ENCODE results near the gene H2BK1. TPM values are rescaled to one million over a fixed set of nuclear protein-coding genes. Genes with fewer than 3 reads are reported as not detected.

H2BK1 gene
- total and polyA plus RNA-seq, 7 experiments from 2014 or later: 1.8 to 6.4 (median 1.9) TPM; not detected in 2

DNA sequence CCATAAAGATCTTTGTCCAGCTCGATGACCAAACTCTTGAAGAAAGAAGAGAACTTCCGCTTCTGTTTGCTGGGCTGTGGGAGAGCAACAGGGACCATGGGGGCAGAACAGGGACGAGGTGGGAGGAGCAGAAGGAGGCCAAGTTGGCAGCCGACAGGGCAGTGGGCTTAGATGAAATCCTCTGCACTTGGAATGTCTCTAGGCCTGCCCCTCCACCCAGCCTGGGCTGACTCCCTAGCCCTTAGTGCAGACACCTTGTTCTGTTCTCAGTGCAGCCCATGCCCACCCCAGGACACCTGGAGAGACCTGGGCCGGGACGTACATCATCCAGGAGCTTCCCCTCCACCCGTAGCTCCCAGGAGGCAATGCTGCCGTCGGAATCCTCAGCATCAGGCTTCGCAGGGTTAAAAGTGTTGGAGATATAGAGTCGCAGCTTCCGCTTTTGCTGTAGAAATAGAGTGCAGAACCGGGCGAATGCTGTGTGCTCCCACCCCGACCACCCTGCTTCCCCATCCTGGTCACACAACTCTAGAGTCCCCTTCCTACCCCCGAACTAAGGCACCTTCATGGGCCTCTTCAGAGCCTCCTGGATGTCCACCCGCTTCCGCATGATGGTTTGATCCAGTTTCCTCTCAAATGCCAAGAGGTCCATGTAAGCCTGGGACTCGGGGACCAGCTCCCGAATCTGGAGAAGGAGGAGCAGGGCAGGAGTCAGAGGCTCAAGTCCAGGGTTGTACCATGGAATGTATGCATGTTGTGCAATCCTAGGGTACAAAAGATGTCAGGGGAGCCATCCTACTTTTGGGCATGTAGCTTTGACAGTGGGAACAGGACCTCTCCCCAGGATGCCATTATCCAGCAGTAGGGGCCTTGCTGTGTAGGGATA lies 32.1 kb upstream of the H2BK1 start:
- ChIA-PET CTCF (interaction anchor here (0.6 to 1.6 kb wide), 3 partner anchors 21 to 1918 kb away, joined by 3 to 4 read pairs (median 3); no protein-coding TSS in a partner anchor), POLR2A (interaction anchor here (0.6 to 2.5 kb wide), 3 partner anchors 16 to 1952 kb away, joined by 5 to 10 read pairs (median 8); partner anchors contain the start of gene ABCF2)
- Mint-ChIP-seq H3K4me3 (peak overlapping the region in 4 of 10 donors; percentile 25 to 78 (median 62)), H3K36me3 (peaks cover 0 to 2% (median 0%) of the 10 kb centered on the region in 5 donors), H3K27ac (peak overlapping the region in 4 of 9 donors; percentile 59 to 90 (median 72)), H3K4me1 (peaks cover 20 to 38% (median 27%) of the 10 kb centered on the region in 7 donors), H3K9me3 (no peaks in the 10 kb centered on the region), H3K27me3 (peaks cover 0 to 24% (median 13%) of the 10 kb centered on the region in 5 donors)
- intact Hi-C loops (cut with micrococcal nuclease): loop anchor here (1.0 kb wide), 2 partner anchors 9 to 15 kb away; partner anchors contain the start of gene ABCF2 (in 1 of the 2)
- DNase-seq (no peak), ATAC-seq (no peak)
- H3K9me3 ChIP-seq (ENCODE audit: control insufficient read depth in 2 of 3, low read length in 3 of 3): no peaks in the 10 kb centered on the region
- no peaks in the 10 kb centered on the region for H3K27me3 ChIP-seq (ENCODE audit: control insufficient read depth in 2 of 2, insufficient read depth in 2 of 2, low read length in 2 of 2)
- peaks cover 0 to 21% (median 0%) of the 10 kb centered on the region in 3 experiments for H3K36me3 ChIP-seq (ENCODE audit: control insufficient read depth in 2 of 3, insufficient read depth in 3 of 3, low read length in 3 of 3)
- H3K4me3 ChIP-seq (ENCODE audit: low read length): no peak overlapping the region
- peaks cover 22 to 29% of the 10 kb centered on the region in 2 donors for H3K4me1 ChIP-seq (ENCODE audit: control insufficient read depth in 2 of 2, insufficient read depth in 2 of 2, low read length in 2 of 2)
- no peak overlapping the region for H3K27ac ChIP-seq (ENCODE audit: low read depth, low read length)

GRCh38 chr7:151241755-151242096 lies 31.4 kb upstream of the H2BK1 start:
- Mint-ChIP-seq H3K27ac (peak overlapping the region in 1 of 9 donors; percentile 21), H3K9me3 (no peaks in the 10 kb centered on the region), H3K27me3 (peaks cover 0 to 18% (median 13%) of the 10 kb centered on the region in 5 donors), H3K4me3 (peak overlapping the region in 1 of 10 donors; percentile 50), H3K4me1 (peaks cover 23 to 33% (median 25%) of the 10 kb centered on the region in 7 donors), H3K36me3 (peaks cover 2 to 3% (median 2%) of the 10 kb centered on the region in 5 donors)
- H3K27me3 ChIP-seq (ENCODE audit: control insufficient read depth in 2 of 2, insufficient read depth in 2 of 2, low read length in 2 of 2): no peaks in the 10 kb centered on the region
- DNase-seq: no peak
- H3K9me3 ChIP-seq (ENCODE audit: control insufficient read depth in 2 of 3, low read length in 3 of 3): no peaks in the 10 kb centered on the region
- ChIA-PET POLR2A (interaction anchor here (0.6 kb wide), 1 partner anchor 1951 kb away, joined by 5 read pairs; no protein-coding TSS in a partner anchor), CTCF (interaction anchor here (0.6 kb wide), 1 partner anchor 1918 kb away, joined by 3 read pairs; no protein-coding TSS in a partner anchor)
- peaks cover 22 to 29% of the 10 kb centered on the region in 2 donors for H3K4me1 ChIP-seq (ENCODE audit: control insufficient read depth in 2 of 2, insufficient read depth in 2 of 2, low read length in 2 of 2)
- H3K27ac ChIP-seq (ENCODE audit: low read depth, low read length): no peak overlapping the region
- H3K4me3 ChIP-seq (ENCODE audit: low read length): no peak overlapping the region
- intact Hi-C loops (cut with micrococcal nuclease): no loop called here
- H3K36me3 ChIP-seq (ENCODE audit: control insufficient read depth in 2 of 3, insufficient read depth in 3 of 3, low read length in 3 of 3): peaks cover 3 to 28% (median 4%) of the 10 kb centered on the region in 3 experiments
- no peak for ATAC-seq

DNA sequence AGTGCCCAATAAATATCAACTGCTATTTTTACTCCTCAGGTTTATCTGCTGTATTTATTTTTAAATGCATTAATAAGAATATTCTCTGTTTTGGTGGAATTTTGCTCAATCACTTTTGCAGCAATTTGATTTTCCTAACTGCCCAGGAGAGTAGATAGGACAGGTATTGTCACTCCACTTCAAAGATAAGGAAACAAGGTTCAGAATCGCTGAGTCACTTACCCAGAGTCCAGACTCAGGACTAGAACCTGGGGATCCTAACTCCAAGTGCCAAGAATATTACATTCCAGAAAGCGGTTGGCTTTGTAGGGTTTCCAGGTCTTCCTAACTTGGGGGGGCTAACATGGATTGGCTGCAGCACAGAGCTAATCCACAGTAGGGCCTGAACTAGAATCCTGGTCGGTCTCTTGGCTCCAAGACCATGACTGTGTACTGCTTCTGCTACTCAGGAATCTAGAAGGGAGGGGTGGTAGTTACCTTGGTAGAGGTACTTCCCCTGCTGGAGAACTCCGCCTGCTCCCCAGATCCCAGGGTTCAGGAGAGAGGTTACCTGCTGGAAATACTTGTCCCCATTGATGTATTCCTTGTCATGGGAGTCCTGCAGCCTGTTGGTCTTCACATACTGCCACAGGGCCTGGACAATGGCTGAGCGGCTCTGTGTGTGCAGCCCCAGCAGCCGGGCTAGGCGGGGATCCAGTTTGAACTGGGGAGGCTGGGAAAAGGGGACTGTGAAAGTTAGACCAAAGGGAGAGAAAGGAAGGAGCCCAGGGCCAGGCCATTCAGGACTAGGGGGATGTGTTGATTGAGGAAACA lies 30.9 kb upstream of the H2BK1 start:
- POLR2A ChIA-PET: interaction anchor here (0.6 kb wide), 1 partner anchor 1951 kb away, joined by 5 read pairs; no protein-coding TSS in a partner anchor
- no peaks in the 10 kb centered on the region for H3K9me3 Mint-ChIP-seq
- CTCF ChIA-PET: interaction anchor here (0.6 kb wide), 1 partner anchor 1917 kb away, joined by 3 read pairs; no protein-coding TSS in a partner anchor
- Histone ChIP-seq H3K27me3 (ENCODE audit: control insufficient read depth in 2 of 2, insufficient read depth in 2 of 2, low read length in 2 of 2) (no peaks in the 10 kb centered on the region), H3K36me3 (ENCODE audit: control insufficient read depth in 2 of 3, insufficient read depth in 3 of 3, low read length in 3 of 3) (peaks cover 3 to 34% (median 5%) of the 10 kb centered on the region in 3 experiments), H3K27ac (ENCODE audit: low read depth, low read length) (no peak overlapping the region), H3K9me3 (ENCODE audit: control insufficient read depth in 2 of 3, low read length in 3 of 3) (no peaks in the 10 kb centered on the region), H3K4me1 (ENCODE audit: control insufficient read depth in 2 of 2, insufficient read depth in 2 of 2, low read length in 2 of 2) (peaks cover 22 to 29% of the 10 kb centered on the region in 2 donors), H3K4me3 (ENCODE audit: low read length) (no peak overlapping the region)
- peaks cover 0 to 12% (median 7%) of the 10 kb centered on the region in 5 donors for H3K27me3 Mint-ChIP-seq
- peak overlapping the region in 2 of 9 donors; percentile 21 to 52 for H3K27ac Mint-ChIP-seq
- ATAC-seq: no peak
- peaks cover 2 to 8% (median 5%) of the 10 kb centered on the region in 5 donors for H3K36me3 Mint-ChIP-seq
- DNase-seq: no peak
- peak overlapping the region in 3 of 10 donors; percentile 25 to 63 (median 50) for H3K4me3 Mint-ChIP-seq
- intact Hi-C loops (cut with micrococcal nuclease): no loop called here
- H3K4me1 Mint-ChIP-seq: peaks cover 25 to 30% (median 27%) of the 10 kb centered on the region in 7 donors

- Mint-ChIP-seq H3K4me3 (no peak overlapping the region), H3K27ac (no peak overlapping the region)
- intact Hi-C loops (cut with micrococcal nuclease): no loop called here
Measured at GRCh38 chr7:151240536-151240935, 30.2 kb upstream of the H2BK1 start.

GRCh38 chr7:151239837-151240459 lies 29.7 kb upstream of the H2BK1 start:
- Histone ChIP-seq H3K4me1 (ENCODE audit: control insufficient read depth in 2 of 2, insufficient read depth in 2 of 2, low read length in 2 of 2) (peaks cover 18 to 22% of the 10 kb centered on the region in 2 donors), H3K9me3 (ENCODE audit: control insufficient read depth in 2 of 3, low read length in 3 of 3) (no peaks in the 10 kb centered on the region), H3K36me3 (ENCODE audit: control insufficient read depth in 2 of 3, insufficient read depth in 3 of 3, low read length in 3 of 3) (peaks cover 3 to 46% (median 5%) of the 10 kb centered on the region in 3 experiments), H3K4me3 (ENCODE audit: low read length) (no peak overlapping the region), H3K27ac (ENCODE audit: low read depth, low read length) (no peak overlapping the region), H3K27me3 (ENCODE audit: control insufficient read depth in 2 of 2, insufficient read depth in 2 of 2, low read length in 2 of 2) (no peaks in the 10 kb centered on the region)
- intact Hi-C loops (cut with micrococcal nuclease): loop anchor here in 1 of 2 donors (10.0 kb wide), 1 partner anchor 1465 kb away; the partner anchor contains the start of gene ZNF467
- H3K9me3 Mint-ChIP-seq: no peaks in the 10 kb centered on the region
- ChIA-PET POLR2A (interaction anchor here (1.3 kb wide), 1 partner anchor 13 kb away, joined by 3 read pairs; the partner anchor contains the start of gene ABCF2), CTCF (no interaction called here)
- H3K27me3 Mint-ChIP-seq: peaks cover 0 to 5% (median 5%) of the 10 kb centered on the region in 5 donors
- H3K4me3 Mint-ChIP-seq: no peak overlapping the region
- peaks cover 23 to 30% (median 27%) of the 10 kb centered on the region in 7 donors for H3K4me1 Mint-ChIP-seq
- no peak for ATAC-seq
- H3K27ac Mint-ChIP-seq: no peak overlapping the region
- H3K36me3 Mint-ChIP-seq: peaks cover 2 to 13% (median 5%) of the 10 kb centered on the region in 5 donors
- DNase-seq: no peak

More at GRCh38 chr7:151240536-151240935, 30.2 kb upstream of the H2BK1 start:
- Mint-ChIP-seq H3K36me3 (peaks cover 2 to 9% (median 5%) of the 10 kb centered on the region in 5 donors), H3K9me3 (no peaks in the 10 kb centered on the region), H3K4me1 (peaks cover 23 to 29% (median 26%) of the 10 kb centered on the region in 7 donors), H3K27me3 (peaks cover 0 to 7% (median 5%) of the 10 kb centered on the region in 5 donors)
- Histone ChIP-seq H3K4me3 (ENCODE audit: low read length) (no peak overlapping the region), H3K27ac (ENCODE audit: low read depth, low read length) (no peak overlapping the region), H3K36me3 (ENCODE audit: control insufficient read depth in 2 of 3, insufficient read depth in 3 of 3, low read length in 3 of 3) (peaks cover 3 to 40% (median 5%) of the 10 kb centered on the region in 3 experiments), H3K9me3 (ENCODE audit: control insufficient read depth in 2 of 3, low read length in 3 of 3) (no peaks in the 10 kb centered on the region), H3K4me1 (ENCODE audit: control insufficient read depth in 2 of 2, insufficient read depth in 2 of 2, low read length in 2 of 2) (peaks cover 22 to 26% of the 10 kb centered on the region in 2 donors), H3K27me3 (ENCODE audit: control insufficient read depth in 2 of 2, insufficient read depth in 2 of 2, low read length in 2 of 2) (no peaks in the 10 kb centered on the region)
- DNase-seq: no peak
- CTCF ChIA-PET: no interaction called here
- no peak for ATAC-seq
- POLR2A ChIA-PET: interaction anchor here (1.3 kb wide), 1 partner anchor 13 kb away, joined by 3 read pairs; the partner anchor contains the start of gene ABCF2
